Measurements from ENCODE around the gene ADAMTSL2. TPM values are rescaled to one million over a fixed set of nuclear protein-coding genes. Genes with fewer than 3 reads are reported as not detected.

The ADAMTSL2 gene
- total RNA-seq, 2 experiments from 2014 or later: 0.29 to 0.34 TPM

GRCh38 chr9:133547116-133547515 is 12.6 kb downstream of the ADAMTSL2 start:
- H3K4me3 Mint-ChIP-seq: no peak overlapping the region
- H3K4me1 Mint-ChIP-seq: no peaks in the 10 kb centered on the region
- no peaks in the 10 kb centered on the region for H3K27me3 Mint-ChIP-seq
- no peak overlapping the region for H3K27ac Mint-ChIP-seq
- no peaks in the 10 kb centered on the region for H3K36me3 Mint-ChIP-seq
- H3K9me3 Mint-ChIP-seq: no peaks in the 10 kb centered on the region
- DNase-seq: no peak

- no peaks in the 10 kb centered on the region for H3K36me3 Mint-ChIP-seq
- H3K27ac Mint-ChIP-seq: no peak overlapping the region
- no peaks in the 10 kb centered on the region for H3K4me1 Mint-ChIP-seq
- H3K9me3 Mint-ChIP-seq: no peaks in the 10 kb centered on the region
- H3K27me3 Mint-ChIP-seq: no peaks in the 10 kb centered on the region
- H3K4me3 Mint-ChIP-seq: no peak overlapping the region
- DNase-seq: no peak
Observed at GRCh38 chr9:133551446-133551845, 16.9 kb downstream of the ADAMTSL2 start.

GRCh38 chr9:133552236-133552635 is 17.7 kb downstream of the ADAMTSL2 start:
- no peak for DNase-seq
- Mint-ChIP-seq H3K27ac (no peak overlapping the region), H3K36me3 (no peaks in the 10 kb centered on the region), H3K27me3 (no peaks in the 10 kb centered on the region), H3K4me1 (no peaks in the 10 kb centered on the region), H3K9me3 (no peaks in the 10 kb centered on the region), H3K4me3 (no peak overlapping the region)

- Mint-ChIP-seq H3K36me3 (no peaks in the 10 kb centered on the region), H3K9me3 (no peaks in the 10 kb centered on the region), H3K27ac (no peak overlapping the region), H3K27me3 (no peaks in the 10 kb centered on the region), H3K4me3 (no peak overlapping the region), H3K4me1 (peaks cover 2% of the 10 kb centered on the region)
- DNase-seq: no peak
Observed at GRCh38 chr9:133553123-133553522, 18.6 kb downstream of the ADAMTSL2 start.

- Mint-ChIP-seq H3K36me3 (no peaks in the 10 kb centered on the region), H3K27ac (no peak overlapping the region), H3K27me3 (no peaks in the 10 kb centered on the region), H3K4me1 (peaks cover 12% of the 10 kb centered on the region), H3K9me3 (no peaks in the 10 kb centered on the region), H3K4me3 (no peak overlapping the region)
- DNase-seq: no peak
Observed at GRCh38 chr9:133553973-133554713, 19.6 kb downstream of the ADAMTSL2 start.

- Mint-ChIP-seq H3K4me3 (no peak overlapping the region), H3K9me3 (no peaks in the 10 kb centered on the region), H3K36me3 (no peaks in the 10 kb centered on the region), H3K4me1 (peaks cover 12% of the 10 kb centered on the region), H3K27me3 (no peaks in the 10 kb centered on the region), H3K27ac (no peak overlapping the region)
- no peak for DNase-seq
Observed at GRCh38 chr9:133554729-133555128, 20.2 kb downstream of the ADAMTSL2 start.

- Mint-ChIP-seq H3K4me1 (peaks cover 12% of the 10 kb centered on the region), H3K9me3 (no peaks in the 10 kb centered on the region), H3K36me3 (no peaks in the 10 kb centered on the region), H3K27ac (no peak overlapping the region), H3K4me3 (no peak overlapping the region), H3K27me3 (no peaks in the 10 kb centered on the region)
- DNase-seq: no peak
Observed at GRCh38 chr9:133556354-133556753, 21.9 kb downstream of the ADAMTSL2 start.

GRCh38 chr9:133557581-133557980 is 23.1 kb downstream of the ADAMTSL2 start:
- Mint-ChIP-seq H3K4me1 (peaks cover 12% of the 10 kb centered on the region), H3K9me3 (no peaks in the 10 kb centered on the region)

GRCh38 chr9:133558191-133559126 is 24.0 kb downstream of the ADAMTSL2 start:
- no peak overlapping the region for H3K27ac Mint-ChIP-seq
- no peaks in the 10 kb centered on the region for H3K9me3 Mint-ChIP-seq
- peaks cover 17% of the 10 kb centered on the region for H3K4me1 Mint-ChIP-seq
- peak; percentile 23 for DNase-seq
- H3K4me3 Mint-ChIP-seq: no peak overlapping the region
- H3K27me3 Mint-ChIP-seq: no peaks in the 10 kb centered on the region
- H3K36me3 Mint-ChIP-seq: no peaks in the 10 kb centered on the region

More at GRCh38 chr9:133557581-133557980, 23.1 kb downstream of the ADAMTSL2 start:
- no peaks in the 10 kb centered on the region for H3K27me3 Mint-ChIP-seq
- no peak for DNase-seq
- no peaks in the 10 kb centered on the region for H3K36me3 Mint-ChIP-seq
- H3K4me3 Mint-ChIP-seq: no peak overlapping the region
- H3K27ac Mint-ChIP-seq: no peak overlapping the region

GRCh38 chr9:133560311-133560710 is 25.8 kb downstream of the ADAMTSL2 start:
- no peak overlapping the region for H3K27ac Mint-ChIP-seq
- no peaks in the 10 kb centered on the region for H3K9me3 Mint-ChIP-seq
- H3K36me3 Mint-ChIP-seq: no peaks in the 10 kb centered on the region
- peaks cover 17% of the 10 kb centered on the region for H3K4me1 Mint-ChIP-seq
- no peak for DNase-seq
- H3K27me3 Mint-ChIP-seq: no peaks in the 10 kb centered on the region
- H3K4me3 Mint-ChIP-seq: no peak overlapping the region

- Mint-ChIP-seq H3K4me3 (no peak overlapping the region), H3K36me3 (no peaks in the 10 kb centered on the region), H3K27me3 (no peaks in the 10 kb centered on the region), H3K4me1 (peaks cover 17% of the 10 kb centered on the region), H3K27ac (no peak overlapping the region), H3K9me3 (no peaks in the 10 kb centered on the region)
- DNase-seq: no peak
Observed at GRCh38 chr9:133560944-133561343, 26.4 kb downstream of the ADAMTSL2 start.

- no peak for DNase-seq
- Mint-ChIP-seq H3K27ac (no peak overlapping the region), H3K36me3 (no peaks in the 10 kb centered on the region), H3K4me3 (no peak overlapping the region), H3K4me1 (peaks cover 17% of the 10 kb centered on the region), H3K27me3 (no peaks in the 10 kb centered on the region), H3K9me3 (no peaks in the 10 kb centered on the region)
Observed at GRCh38 chr9:133561976-133562554, 27.6 kb downstream of the ADAMTSL2 start.

- Mint-ChIP-seq H3K4me1 (peaks cover 17% of the 10 kb centered on the region), H3K27ac (no peak overlapping the region), H3K27me3 (no peaks in the 10 kb centered on the region), H3K36me3 (no peaks in the 10 kb centered on the region), H3K4me3 (no peak overlapping the region), H3K9me3 (no peaks in the 10 kb centered on the region)
- DNase-seq: no peak
Observed at GRCh38 chr9:133562611-133563290, 28.2 kb downstream of the ADAMTSL2 start.

GRCh38 chr9:133563291-133563796 is 28.8 kb downstream of the ADAMTSL2 start:
- H3K36me3 Mint-ChIP-seq: no peaks in the 10 kb centered on the region

More at GRCh38 chr9:133563291-133563796, 28.8 kb downstream of the ADAMTSL2 start:
- Mint-ChIP-seq H3K4me3 (no peak overlapping the region), H3K27me3 (no peaks in the 10 kb centered on the region), H3K27ac (no peak overlapping the region), H3K4me1 (peaks cover 13% of the 10 kb centered on the region), H3K9me3 (no peaks in the 10 kb centered on the region)
- DNase-seq: no peak

Data from activated naive CD8-positive, alpha-beta T cell treated with anti-CD3 and anti-CD28 coated beads for 36 hours (primary cell).